ENCODE data around the gene CLEC16A.

CLEC16A gene

GRCh38 chr16:11225677-11226549 lies 281.5 kb downstream of the CLEC16A start:
- no peak overlapping the region for H3K4me3 ChIP-seq (ENCODE audit: low read depth, low read length)
- in situ Hi-C loops (cut with HindIII; ENCODE audit: low sequenced_read_pairs) = no loop called here
- DNase-seq (ENCODE audit: low read depth, low spot score) = no peak

GRCh38 chr16:11229432-11229831 lies 285.1 kb downstream of the CLEC16A start:
- TF ChIP-seq CTCF (IDR thresholded peaks at IDR 0.05; ENCODE audit: low read depth, low read length) = no peak
- no peak for DNase-seq (ENCODE audit: low read depth, low spot score)
- in situ Hi-C loops (cut with HindIII; ENCODE audit: low sequenced_read_pairs) = no loop called here
- no peak overlapping the region for H3K4me3 ChIP-seq (ENCODE audit: low read depth, low read length)

More at GRCh38 chr16:11225677-11226549, 281.5 kb downstream of the CLEC16A start:
- TF ChIP-seq CTCF (IDR thresholded peaks at IDR 0.05; ENCODE audit: low read depth, low read length) = no peak

DNA sequence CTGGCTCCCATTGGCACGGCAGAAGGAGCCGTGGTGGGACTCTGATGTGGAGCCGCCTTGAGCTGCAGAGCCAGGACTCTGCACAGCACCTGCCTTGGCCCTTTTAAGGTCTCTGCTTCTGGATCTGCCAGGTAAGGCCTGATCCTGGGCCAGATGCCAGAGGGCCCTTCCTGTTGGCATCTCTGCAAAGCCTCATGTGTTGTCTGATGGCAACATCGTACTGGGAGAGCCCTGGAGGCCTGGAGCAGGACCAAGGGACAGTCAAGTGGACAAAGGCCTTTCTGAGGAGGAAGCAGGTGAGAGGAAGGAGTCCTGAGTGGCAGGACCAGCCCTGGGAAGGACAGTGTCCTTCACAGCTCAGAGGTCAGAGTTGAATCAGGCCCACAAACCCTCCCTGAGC lies 285.5 kb downstream of the CLEC16A start:
- H3K4me3 ChIP-seq (ENCODE audit: low read depth, low read length) = no peak overlapping the region
- DNase-seq (ENCODE audit: low read depth, low spot score) = no peak
- in situ Hi-C loops (cut with HindIII; ENCODE audit: low sequenced_read_pairs) = no loop called here
- no peak for TF ChIP-seq CTCF (IDR thresholded peaks at IDR 0.05; ENCODE audit: low read depth, low read length)

DNA sequence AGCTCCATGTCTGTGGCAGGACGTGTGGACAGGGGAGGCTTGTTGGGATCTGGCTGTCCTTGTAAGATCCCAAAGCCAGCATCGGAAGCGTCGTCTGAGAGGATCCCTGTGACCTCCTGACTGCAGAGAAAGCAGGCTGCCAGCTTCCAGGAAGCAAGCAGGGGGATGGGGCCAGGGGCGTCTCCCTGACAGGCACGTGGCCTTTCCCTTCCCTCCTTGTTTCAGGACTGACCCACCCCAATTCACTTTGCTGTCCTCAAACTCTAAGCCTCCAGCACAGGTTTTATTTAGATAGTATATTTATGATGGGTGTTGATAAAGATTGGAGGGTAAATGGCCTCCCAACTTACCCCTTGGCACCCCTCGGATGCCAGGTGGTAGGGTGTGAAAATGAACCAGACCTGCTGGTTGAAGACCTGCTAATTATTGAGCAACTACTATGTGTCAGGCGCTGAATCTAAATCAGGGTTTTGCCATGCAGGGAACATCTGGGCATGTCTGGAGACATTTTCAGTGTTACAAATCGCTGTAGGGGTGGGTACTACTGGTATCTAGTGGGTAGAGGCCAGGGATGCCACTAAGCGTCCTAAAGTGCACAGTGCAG lies 287.1 kb downstream of the CLEC16A start:
- no peak for TF ChIP-seq CTCF (IDR thresholded peaks at IDR 0.05; ENCODE audit: low read depth, low read length)
- no peak overlapping the region for H3K4me3 ChIP-seq (ENCODE audit: low read depth, low read length)
- in situ Hi-C loops (cut with HindIII; ENCODE audit: low sequenced_read_pairs) = no loop called here
- no peak for DNase-seq (ENCODE audit: low read depth, low spot score)
